Stomach (tissue), 9 donors: Measurements from ENCODE around the gene GUF1. TPM values are rescaled to one million over a fixed set of nuclear protein-coding genes. Genes with fewer than 3 reads are reported as not detected.

ENCODE experiments used
- DNase-seq, 2 donors: peaks; one replicate each; pipeline versions ENCODE4 v3.0.0 to v3.0.0-alpha.2; 2013 to 2019
- H3K27ac ChIP-seq, 5 donors: fragments of 200-600 bp in 4 of 5; sonication (generic) in 4 of 5; one replicate each; pipeline ENCODE4 v1.5.1; 2013 to 2019; ENCODE audit warnings: mild to moderate bottlenecking in 1 of 5, moderate library complexity in 1 of 5
- H3K27me3 ChIP-seq, 3 donors: fragments of 200-600 bp; sonication (generic); one replicate each; pipeline ENCODE4 v1.5.1; 2017 to 2019; ENCODE audit warnings: mixed run types in 1 of 3
- H3K36me3 ChIP-seq, 4 donors: fragments of 200-600 bp; sonication (generic); 1 replicate in 3 of 4; 2 replicates in 1 of 4; pipeline ENCODE4 v1.5.1; 2016 to 2019
- H3K4me1 ChIP-seq, 4 donors: fragments of 200-600 bp; sonication (generic); one replicate each; pipeline ENCODE4 v1.5.1; 2016 to 2019
- H3K4me3 ChIP-seq, 4 donors: fragments of 200-600 bp; sonication (generic) in 3 of 4; one replicate each; pipeline ENCODE4 v1.5.1; 2016 to 2019; ENCODE audit warnings: mild to moderate bottlenecking in 1 of 4
- H3K9me3 ChIP-seq, 4 donors: fragments of 200-600 bp; sonication (generic); one replicate each; pipeline ENCODE4 v1.5.1; 2016 to 2019
- EP300 ChIP-seq: sonication (generic); formaldehyde crosslinking; IDR thresholded peaks from one replicate; pipeline ENCODE4 v1.6.1; 2017; ENCODE audit warnings: antibody characterized with exemption
- POLR2A ChIP-seq, 4 donors: fragments of 450-650 bp; IDR thresholded peaks; one replicate each; pipeline ENCODE4 v1.6.1; 2016; ENCODE audit warnings: antibody characterized with exemption in 4 of 4, control low read depth in 2 of 4, mild to moderate bottlenecking in 1 of 4, moderate library complexity in 1 of 4
- POLR2AphosphoS5 ChIP-seq, 3 donors: sonication (generic); formaldehyde crosslinking; IDR thresholded peaks; one replicate each; pipeline ENCODE4 v1.6.1; 2016; ENCODE audit warnings: antibody characterized with exemption in 3 of 3
- WGBS, 5 donors: extraction: QIAGEN DNeasy Blood & Tissue Kit in 3 of 5; methylation state at CpG; one replicate each; pipeline versions ENCODE4 v1.1.5 to v1.1.7; 2013 to 2018; 5-methylcytosine and 5-hydroxymethylcytosine counted together
- intact Hi-C: fragments of 100-400 bp; cut with DNase I; formaldehyde crosslinking; loops from one replicate; pipeline ENCODE4 v1.15.1; 2023; ENCODE audit warnings: low total_unique reads
- polyA plus RNA-seq, 3 donors: library from polyadenylated mRNA; stranded (reverse); fragments of 200-250 nt; gene quantifications; one replicate each; pipeline ENCODE4 v1.2.3, GENCODE V29; 2013
- total RNA-seq, 5 donors: library from RNA; depleted of rRNA; stranded (reverse); fragments of >200 nt; gene quantifications; one replicate each; pipeline versions ENCODE4 v1.1.0 to v1.2.3, GENCODE V29; 2014 to 2016
- TF ChIP-seq, protein P1 (sequence below), 7 experiments: fragments of 450-650 bp in 4 of 7; fragments of 200-600 bp in 3 of 7; sonication (generic) in 3 of 7; IDR thresholded peaks; one replicate each; pipeline ENCODE4 v1.5.1; 2016 to 2019; ENCODE audit warnings: antibody characterized with exemption in 7 of 7, control low read depth in 2 of 7, mild to moderate bottlenecking in 1 of 7
- donor health status: healthy with polysubstance abuse.
- donor health status: Bipolar disorder and iron deficiency.
- donor health status: healthy.

The GUF1 gene
- total and polyA plus RNA-seq, 8 donors: 2.3 to 32.1 (median 10.8) TPM

DNA sequence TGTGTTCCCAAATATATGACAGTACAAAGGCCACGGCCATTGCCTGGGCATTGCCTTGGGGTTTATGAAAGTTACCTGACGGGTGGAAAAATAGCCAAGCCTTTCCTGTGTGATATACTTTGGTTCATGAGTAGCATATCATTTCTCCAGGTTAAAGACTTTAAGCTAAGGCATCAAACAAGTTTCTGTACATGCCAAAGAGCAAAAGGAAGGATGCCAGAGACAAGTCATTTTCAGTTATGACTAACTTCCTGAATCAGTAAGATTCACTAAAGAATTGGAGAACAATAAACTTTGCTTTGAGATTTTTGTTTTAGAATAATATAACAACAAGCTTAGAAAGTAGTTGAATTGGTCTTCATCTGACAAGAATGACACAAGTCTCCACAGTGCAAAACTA, 9.7 kb upstream of the GUF1 start:
- H3K4me1 ChIP-seq: no peaks in the 10 kb centered on the region
- no peak for DNase-seq
- TF ChIP-seq EP300 (no peak), POLR2AphosphoS5 (IDR thresholded peaks at IDR 0.05) (no peak), POLR2A (IDR thresholded peaks at IDR 0.05) (no peak)
- TF ChIP-seq, protein P1, sequence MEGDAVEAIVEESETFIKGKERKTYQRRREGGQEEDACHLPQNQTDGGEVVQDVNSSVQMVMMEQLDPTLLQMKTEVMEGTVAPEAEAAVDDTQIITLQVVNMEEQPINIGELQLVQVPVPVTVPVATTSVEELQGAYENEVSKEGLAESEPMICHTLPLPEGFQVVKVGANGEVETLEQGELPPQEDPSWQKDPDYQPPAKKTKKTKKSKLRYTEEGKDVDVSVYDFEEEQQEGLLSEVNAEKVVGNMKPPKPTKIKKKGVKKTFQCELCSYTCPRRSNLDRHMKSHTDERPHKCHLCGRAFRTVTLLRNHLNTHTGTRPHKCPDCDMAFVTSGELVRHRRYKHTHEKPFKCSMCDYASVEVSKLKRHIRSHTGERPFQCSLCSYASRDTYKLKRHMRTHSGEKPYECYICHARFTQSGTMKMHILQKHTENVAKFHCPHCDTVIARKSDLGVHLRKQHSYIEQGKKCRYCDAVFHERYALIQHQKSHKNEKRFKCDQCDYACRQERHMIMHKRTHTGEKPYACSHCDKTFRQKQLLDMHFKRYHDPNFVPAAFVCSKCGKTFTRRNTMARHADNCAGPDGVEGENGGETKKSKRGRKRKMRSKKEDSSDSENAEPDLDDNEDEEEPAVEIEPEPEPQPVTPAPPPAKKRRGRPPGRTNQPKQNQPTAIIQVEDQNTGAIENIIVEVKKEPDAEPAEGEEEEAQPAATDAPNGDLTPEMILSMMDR (IDR thresholded peaks at IDR 0.05): no peak
- no peak overlapping the region for H3K27ac ChIP-seq
- H3K27me3 ChIP-seq: no peaks in the 10 kb centered on the region
- H3K9me3 ChIP-seq: no peaks in the 10 kb centered on the region
- WGBS, 5 donors: 34 to 86% (median 59%) methylated on average over 2 of the region's 2 CpGs
- intact Hi-C loops: no loop called here
- no peaks in the 10 kb centered on the region for H3K36me3 ChIP-seq
- no peak overlapping the region for H3K4me3 ChIP-seq

DNA sequence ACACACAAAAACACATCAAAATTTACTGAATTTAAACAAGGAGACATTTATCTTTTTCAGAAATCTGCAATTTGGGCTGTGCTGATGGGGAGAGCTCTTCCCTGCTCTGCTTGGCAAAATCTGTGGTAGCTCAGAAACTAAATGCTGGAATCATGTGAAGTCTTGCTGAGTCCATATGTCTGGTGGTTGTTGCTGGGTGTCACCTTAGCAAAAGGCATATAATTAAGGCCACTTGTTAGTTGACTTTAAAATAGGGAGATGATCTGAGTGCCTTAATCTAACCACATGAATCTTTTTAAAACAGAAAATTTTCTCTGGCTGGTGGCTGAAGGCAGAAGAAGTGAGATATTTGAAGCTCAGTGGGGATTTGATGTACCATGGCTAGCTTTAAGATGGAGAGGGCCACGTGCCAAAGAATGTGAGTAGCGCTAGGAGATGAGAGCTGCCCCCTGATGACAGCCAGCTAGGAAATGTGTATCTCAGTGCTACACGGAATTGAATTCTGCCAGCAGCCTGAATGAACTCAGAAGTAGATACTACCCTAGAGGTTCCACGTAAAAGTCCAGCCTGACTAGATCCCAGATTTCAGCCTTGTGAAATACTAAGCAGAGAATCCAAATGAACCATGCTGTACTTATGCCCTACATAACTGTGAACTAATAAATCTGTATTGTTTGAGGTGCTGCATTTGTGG, 7.6 kb upstream of the GUF1 start:
- no peak for TF ChIP-seq EP300
- no peak for TF ChIP-seq POLR2AphosphoS5 (IDR thresholded peaks at IDR 0.05)
- TF ChIP-seq POLR2A (IDR thresholded peaks at IDR 0.05): no peak
- TF ChIP-seq, protein P1 (IDR thresholded peaks at IDR 0.05): no peak
- Histone ChIP-seq H3K36me3 (no peaks in the 10 kb centered on the region), H3K4me1 (no peaks in the 10 kb centered on the region), H3K4me3 (no peak overlapping the region), H3K9me3 (no peaks in the 10 kb centered on the region), H3K27me3 (no peaks in the 10 kb centered on the region), H3K27ac (no peak overlapping the region)
- no peak for DNase-seq
- WGBS, 5 donors: 63 to 74% (median 69%) methylated on average over 4 of the region's 4 CpGs
- intact Hi-C loops: no loop called here

DNA sequence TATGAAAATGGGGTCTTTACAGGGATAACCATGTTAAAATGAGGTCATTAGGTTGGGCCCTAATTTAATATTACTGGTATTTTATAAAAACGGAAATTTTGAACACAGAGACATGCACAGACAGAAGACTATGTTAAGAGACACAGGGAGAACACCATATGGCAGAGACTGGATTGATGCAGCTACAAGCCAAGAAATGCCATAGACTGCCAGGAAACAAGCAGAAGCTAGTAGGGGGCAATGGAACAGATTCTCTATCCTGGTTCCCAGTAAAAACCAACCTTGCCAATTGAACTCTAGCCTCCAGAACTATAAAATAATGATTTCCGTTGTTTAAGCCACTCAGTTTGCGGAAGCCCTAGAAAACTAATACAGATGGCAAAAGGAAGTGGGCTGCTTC, 6.6 kb upstream of the GUF1 start:
- no peaks in the 10 kb centered on the region for H3K4me1 ChIP-seq
- H3K36me3 ChIP-seq: no peaks in the 10 kb centered on the region
- no peak overlapping the region for H3K4me3 ChIP-seq
- intact Hi-C loops: no loop called here
- no peaks in the 10 kb centered on the region for H3K27me3 ChIP-seq
- H3K27ac ChIP-seq: no peak overlapping the region
- no peak for DNase-seq
- no peak for TF ChIP-seq POLR2A (IDR thresholded peaks at IDR 0.05)
- no peak for TF ChIP-seq EP300
- no peak for TF ChIP-seq POLR2AphosphoS5 (IDR thresholded peaks at IDR 0.05)
- TF ChIP-seq, protein P1 (IDR thresholded peaks at IDR 0.05): no peak
- H3K9me3 ChIP-seq: no peaks in the 10 kb centered on the region
- 83 to 96% (median 91%) methylated on average over 3 of the region's 3 CpGs for WGBS, 5 donors

DNA sequence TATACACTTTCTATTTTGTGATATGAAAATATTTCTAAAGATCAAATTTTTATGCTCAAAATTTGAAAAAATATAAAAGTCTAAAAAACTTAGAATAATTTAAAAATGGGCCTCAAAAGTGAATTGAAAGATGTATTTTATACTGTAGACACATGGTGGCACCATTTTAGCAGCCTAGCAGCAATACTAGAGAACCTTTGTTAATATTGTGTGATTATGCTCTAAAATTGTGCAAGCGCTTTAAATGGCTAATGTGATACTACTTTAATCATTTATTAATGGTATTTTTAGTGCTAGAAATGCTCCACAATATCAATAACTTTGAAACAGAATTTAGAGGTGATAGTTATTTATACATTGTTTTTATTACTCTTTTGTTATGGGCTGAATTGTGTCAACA, 3.7 kb upstream of the GUF1 start:
- WGBS, 5 donors: 60 to 75% (median 71%) methylated on average over 1 of the region's 1 CpG

More for the DNA sequence above, 3.7 kb upstream of the GUF1 start:
- DNase-seq: no peak
- TF ChIP-seq POLR2A (IDR thresholded peaks at IDR 0.05): no peak
- TF ChIP-seq POLR2AphosphoS5 (IDR thresholded peaks at IDR 0.05): no peak
- TF ChIP-seq, protein P1 (IDR thresholded peaks at IDR 0.05): no peak
- TF ChIP-seq EP300: no peak
- no peaks in the 10 kb centered on the region for H3K36me3 ChIP-seq
- no peak overlapping the region for H3K27ac ChIP-seq
- H3K27me3 ChIP-seq: no peaks in the 10 kb centered on the region
- intact Hi-C loops: no loop called here
- H3K4me1 ChIP-seq: peaks cover 4 to 17% (median 10%) of the 10 kb centered on the region in 4 donors
- no peak overlapping the region for H3K4me3 ChIP-seq
- no peaks in the 10 kb centered on the region for H3K9me3 ChIP-seq
